ENCODE measurements around the gene CFAP97.
"Not testable (repeated sequence)": the region's sequence is repeated elsewhere in the genome, so short reads cannot be mapped to it uniquely, and the experiment has no call there.

The CFAP97 gene

DNA sequence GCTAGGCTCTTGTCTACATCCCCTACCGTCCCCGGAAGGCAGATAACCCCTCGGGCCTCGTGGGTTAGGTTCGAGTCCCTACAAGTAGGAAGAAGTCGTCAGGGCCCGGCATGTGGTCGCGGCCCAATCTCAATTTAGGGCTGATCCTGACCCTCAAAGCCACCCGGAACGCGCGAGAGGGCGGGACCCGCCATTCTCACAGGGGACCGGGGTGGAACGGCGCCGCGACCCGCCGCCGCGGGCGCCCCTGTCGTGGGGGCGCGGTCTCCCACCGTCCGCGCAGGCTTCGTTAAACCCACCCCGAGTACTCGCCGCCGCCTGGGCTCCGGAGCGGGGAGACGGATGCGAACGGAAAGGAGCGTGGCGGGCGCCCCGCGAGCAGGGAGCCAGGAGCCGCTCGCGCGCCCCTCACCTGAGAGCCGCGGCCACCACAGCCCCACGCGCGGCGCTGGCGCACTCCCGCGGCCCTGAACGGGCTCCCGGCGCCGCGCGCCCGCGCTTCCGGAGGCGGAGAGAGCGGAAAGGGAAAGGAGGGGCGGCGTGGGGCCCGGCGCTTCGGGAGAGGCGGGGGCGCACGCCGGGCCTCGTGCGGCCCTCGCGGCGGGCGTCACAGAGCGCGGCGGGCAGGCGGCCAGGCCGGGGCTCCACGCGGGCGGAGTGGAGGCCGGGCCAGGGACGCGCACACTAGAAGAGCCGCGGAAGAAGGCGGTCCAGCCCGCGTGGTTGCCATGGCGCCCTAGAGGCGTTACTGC, at the start of gene CFAP97:
Gene CFAP97 (minus strand): TSS at position 515 of the 752 bp plus-strand sequence. CDS start 12,804 bp downstream, outside the sequence.
- peak; percentile 87 for DNase-seq

DNA sequence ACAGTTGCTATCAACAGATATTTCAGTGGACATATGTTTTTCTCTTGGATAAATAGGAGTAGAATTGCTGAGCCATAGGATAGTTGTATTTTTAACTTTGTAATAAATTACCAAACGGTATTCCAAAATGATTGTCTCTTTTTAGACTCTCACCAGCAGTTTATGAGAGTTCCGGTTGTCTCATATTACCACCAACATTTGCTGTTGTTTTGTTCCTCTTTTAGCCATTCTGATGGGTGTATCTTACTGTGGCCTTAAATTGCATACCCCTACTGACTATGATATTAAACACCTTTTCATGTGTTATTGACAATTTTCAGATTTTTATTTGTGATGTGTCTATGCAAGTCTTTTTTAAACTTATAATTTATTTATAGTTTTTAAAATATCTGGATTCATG, 45.3 kb upstream of the CFAP97 start:
- DNase-seq = no peak

DNA sequence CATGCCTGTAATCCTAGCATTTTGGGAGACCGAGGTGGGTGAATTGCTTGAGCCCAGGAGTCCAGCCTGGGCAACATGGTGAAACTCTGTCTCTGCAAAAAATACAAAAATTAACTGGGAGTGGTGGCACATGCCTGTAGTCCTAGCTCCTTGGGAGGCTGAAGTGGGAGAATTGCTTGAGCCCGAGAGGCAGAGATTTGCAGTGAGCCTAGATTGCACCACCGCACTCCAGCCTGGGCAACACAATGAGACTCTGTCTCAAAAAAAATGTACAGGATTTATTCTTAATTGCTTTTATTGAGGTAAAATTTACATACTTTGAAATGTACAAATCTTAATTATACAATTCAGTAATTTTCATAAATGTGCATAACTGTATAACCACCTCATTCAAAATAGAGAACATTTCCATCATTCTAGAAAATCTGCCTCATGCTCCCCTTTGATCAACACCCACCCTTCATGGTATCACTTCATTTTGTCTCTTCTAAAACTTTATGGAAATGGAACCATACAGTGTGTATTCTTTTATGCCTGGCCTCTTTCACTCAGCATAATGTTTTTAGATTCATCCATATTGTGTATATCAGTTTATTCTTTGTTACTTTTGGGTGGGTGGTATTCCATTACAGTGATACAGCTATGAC, 44.7 kb upstream of the CFAP97 start:
- DNase-seq = no peak

DNA sequence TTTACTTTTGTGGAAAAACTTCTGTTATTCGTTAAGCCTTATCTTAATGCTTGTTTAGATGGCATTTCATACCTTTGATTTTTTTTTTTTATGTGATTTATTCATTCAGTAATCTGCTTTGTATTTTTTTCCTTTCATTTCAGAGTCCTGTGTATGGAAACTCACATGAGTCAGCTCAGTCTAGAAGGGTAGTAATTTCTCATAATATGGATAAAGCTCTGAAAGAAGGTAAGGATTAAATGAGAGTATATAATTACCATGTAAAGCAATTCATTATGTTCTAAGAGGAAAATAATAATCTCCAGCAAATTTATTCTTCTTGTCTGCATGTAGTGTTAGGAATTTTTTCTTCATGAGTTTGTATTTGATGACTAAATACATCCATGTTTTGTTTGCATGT, 43.4 kb upstream of the CFAP97 start:
- no peak for DNase-seq

DNA sequence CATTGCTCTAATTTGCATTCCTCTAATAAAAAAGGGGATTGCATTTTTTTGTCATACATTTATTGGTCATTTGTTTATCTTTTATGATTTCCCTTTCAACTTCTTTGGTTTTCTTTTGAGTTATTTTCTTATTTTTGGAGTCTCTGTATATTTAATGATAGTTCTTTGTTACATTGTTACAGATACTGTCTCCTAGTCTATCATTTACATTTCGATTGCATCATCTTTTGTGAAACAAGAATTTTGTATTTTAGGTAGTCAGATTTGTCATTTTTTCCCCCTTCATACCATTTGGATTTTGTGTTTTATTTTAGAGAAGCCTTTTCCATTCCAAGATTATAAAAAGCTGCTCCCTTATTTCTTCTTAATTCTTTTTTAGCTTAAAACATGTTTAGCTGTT, 42.7 kb upstream of the CFAP97 start:
- no peak for DNase-seq

DNA sequence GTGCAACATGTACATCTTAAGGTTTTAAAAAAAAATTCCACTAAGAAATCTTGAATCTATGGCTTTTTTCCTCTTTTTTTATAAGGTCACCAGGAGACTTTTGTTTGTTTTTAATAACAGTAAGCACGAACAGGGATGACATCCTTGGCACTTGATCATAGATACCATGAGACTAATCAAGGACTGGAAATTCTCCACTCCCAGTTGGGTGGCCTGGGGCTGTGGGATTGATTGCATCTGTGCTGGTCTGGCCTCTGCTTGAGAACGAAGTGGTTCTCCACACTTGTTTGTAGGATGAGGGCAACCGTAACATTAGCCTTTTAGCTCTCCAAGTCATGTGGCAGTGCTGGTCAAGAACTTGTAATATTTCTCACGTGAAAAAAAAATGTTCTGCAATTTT, 41.0 kb upstream of the CFAP97 start:
- DNase-seq = no peak

DNA sequence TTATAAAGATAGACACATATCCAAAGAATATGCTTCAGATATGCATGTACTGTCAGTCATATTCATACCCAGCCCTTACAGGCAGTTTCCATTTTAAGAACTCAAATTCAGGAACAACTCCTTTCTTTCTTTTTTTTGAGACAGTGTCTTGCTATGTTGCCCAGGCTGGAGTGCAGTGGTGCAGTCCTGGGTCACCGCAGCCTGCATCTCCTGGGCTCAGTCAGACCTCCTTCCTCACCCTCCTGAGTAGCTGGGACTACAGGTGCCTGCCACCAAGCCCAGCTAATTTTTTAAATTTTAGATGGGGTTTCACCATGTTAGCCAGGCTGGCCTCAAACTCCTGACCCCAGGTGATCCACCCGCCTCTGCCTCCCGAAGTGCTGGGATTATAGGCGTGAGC, 40.1 kb upstream of the CFAP97 start:
- DNase-seq = no peak

DNA sequence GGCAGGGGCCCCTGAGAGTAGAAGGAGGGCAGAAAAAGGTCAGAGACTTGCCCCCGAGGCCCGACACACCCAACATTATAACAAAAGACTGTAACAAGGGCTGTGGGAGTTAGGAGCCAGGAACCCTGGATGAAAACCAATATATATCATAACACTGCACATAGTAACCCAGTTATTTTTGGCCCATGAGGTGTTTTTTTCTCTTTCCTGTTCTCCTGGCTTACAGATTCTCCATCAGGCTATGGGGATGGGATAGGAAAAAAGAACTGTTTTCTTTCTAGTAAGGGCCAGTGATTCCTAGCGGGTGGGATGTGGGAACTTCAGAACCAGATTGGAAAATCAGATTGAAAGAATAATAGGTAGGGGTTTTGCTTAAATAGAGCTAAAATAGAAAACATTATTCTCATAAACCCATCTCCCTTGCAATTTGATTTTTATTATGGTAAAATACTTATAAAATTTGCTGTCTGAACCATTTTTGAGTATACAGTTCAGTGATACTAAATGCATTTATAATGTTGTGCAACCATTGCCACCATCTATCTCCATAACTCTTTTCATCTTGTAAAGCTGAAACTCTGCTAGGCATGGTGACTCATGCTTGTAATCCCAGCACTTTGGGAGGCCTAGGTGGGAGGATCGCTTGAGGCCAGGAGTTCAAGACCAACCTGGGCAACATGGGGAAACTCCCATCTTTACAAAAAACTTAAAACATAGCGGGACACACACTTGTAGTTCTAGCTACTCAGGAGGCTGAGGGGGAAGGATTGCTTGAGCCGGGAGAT, 39.1 kb upstream of the CFAP97 start:
- DNase-seq = no peak

DNA sequence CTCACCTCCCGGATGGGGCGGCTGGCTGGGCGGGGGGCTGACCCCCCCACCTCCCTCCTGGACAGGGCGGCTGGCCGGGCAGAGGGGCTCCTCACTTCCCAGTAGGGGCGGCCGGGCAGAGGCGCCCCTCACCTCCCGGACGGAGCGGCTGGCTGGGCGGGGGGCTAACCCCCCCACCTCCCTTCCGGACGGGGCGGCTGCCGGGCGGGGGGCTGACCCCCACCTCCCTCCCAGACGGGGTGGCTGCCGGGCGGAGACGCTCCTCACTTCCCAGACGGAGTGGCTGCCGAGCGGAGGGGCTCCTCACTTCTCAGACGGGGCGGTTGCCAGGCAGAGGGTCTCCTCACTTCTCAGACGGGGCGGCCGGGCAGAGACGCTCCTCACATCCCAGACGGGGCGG, 36.7 kb upstream of the CFAP97 start:
- not testable (repeated sequence) for DNase-seq

DNA sequence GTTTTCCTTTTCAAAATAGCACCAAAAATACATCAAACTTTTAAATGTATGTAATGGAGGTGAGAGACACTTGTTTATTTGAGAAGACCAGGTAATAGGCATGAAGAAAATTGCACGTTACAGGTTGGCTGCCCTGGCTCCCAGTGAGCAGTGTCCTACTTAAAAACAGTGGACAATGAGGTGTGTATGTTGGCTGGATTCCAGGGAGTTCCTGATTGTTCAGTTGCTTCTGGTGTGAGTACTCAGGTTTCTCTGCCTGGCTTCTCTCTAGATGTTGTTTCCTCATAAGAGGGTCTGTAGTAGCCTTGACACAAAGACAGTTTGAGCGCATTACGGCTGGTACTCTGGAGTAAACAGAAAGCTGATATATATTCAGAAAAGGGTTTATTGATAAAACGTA, 35.0 kb upstream of the CFAP97 start:
- DNase-seq = no peak

DNA sequence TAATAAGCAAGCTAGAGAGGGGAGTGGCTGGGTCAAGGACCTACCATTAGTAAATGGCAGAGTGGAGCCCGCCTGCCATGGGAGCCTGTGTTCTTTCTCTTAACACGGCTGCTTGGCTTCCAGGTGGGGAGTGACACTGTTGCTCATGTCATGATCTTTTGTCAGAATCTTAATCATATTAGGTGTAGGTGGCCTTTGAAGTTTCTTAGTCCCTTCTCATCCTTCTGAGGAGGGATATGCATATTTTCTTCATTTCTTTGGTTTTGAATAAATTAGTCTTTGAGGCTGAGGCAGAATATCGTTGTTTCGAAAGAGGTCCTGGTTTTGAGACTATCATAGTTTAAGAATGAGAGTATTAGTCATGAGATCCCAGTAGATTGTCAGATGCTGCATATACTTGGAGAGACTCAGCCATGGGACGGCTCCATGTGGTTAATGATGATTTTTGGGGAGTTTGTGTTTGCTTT, 34.4 kb upstream of the CFAP97 start:
- DNase-seq = no peak

DNA sequence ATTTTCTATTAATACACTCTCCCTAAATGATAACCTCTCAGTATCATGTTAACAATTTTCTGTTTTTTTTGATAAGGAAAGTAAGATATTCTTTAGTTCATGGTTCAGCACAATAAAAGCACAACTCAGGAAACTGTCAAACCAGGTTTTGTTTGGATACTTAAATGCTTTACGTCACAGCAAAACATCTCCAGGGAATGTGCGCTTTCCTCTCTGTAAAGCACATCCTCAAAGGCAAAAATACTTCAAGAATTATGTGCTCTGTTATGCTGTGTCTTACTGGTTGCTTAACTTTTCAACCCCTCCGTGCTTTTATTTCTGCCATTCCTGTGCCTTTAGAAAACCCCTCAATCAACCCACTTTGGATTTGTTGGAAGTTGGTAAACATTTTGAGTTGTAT, 33.4 kb upstream of the CFAP97 start:
- DNase-seq = no peak

DNA sequence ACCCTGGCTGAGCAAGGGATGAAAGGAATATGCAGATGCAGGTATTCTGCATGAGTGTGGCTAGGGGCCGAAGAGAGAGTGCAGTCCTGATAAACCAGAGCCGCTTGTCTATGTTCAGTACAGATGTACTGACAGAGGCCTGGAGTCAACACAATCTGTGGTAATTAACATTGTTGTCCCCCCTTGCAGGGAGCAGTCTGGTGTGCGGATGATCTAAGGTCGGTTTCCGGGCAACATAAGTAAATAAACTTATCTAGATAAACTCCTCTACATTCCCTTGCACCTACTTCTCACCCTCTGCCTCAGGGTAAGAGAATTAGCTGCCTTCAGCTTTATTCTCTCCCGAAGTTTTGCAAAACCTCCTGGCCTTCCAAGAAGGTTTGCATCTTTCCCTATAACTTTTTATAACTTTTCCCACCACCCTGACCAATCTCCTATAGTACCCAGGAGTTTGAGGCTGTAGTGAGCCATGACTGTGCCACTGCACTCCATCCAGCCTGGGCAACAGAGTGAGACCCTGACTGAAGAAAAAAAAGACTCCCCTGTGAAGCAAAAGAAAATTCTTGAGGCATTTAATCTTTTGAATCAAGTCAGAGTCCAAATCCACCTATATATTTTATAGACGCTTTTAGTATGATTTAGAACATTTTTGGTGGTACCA, 32.2 kb upstream of the CFAP97 start:
- DNase-seq = no peak

DNA sequence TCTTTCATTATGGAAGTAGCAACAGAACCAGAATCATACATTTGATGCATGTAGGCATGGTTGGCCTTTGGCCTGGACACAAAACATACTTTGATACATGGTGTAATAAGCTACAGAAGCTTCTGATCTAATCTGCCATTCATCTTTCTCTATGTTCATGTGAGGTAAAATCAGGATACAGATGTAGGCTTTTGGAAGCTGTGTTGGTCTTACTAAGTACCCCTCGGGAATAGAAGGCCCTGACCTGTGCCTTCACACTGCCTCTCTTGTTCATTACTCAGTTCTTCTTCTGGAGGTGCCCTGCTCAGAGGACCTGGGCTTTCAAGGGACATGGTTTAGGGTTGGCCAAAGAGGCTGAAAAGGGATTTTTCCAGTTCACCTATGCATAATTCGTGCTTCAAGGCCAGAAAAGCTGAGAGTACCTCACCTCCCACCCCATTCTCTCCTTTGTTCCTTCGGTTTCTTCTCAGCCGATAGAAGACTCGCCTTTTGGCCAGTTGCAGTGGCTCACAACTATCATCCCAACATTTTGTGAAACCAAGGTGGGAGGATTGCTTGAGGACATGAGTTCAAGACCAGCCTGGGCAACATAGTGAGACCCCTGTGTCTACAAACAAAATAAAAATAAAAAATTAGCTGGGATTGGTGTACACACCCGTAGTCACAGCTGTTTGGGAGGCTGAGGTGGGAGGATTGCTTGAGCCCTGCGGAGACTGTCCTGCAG, 31.5 kb upstream of the CFAP97 start:
- DNase-seq = no peak

DNA sequence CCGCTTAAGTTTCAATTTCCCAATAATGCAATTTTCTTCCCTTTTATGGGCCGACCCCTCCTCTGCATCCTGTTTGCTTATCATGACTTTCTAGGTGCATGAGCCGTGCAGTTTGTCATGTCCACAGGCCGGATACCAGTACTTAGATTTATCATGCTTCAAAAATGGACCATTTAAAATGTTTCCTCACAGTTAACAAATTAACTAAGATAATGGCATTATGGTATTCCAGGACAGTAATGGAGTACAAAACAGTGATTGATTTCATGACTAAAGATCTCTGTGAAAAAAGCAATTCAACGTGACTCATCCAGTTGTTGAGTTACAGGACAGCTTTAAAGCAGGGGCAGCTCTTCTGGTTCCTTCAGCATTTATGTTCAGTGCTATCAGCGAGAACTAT, 28.6 kb upstream of the CFAP97 start:
- no peak for DNase-seq

DNA sequence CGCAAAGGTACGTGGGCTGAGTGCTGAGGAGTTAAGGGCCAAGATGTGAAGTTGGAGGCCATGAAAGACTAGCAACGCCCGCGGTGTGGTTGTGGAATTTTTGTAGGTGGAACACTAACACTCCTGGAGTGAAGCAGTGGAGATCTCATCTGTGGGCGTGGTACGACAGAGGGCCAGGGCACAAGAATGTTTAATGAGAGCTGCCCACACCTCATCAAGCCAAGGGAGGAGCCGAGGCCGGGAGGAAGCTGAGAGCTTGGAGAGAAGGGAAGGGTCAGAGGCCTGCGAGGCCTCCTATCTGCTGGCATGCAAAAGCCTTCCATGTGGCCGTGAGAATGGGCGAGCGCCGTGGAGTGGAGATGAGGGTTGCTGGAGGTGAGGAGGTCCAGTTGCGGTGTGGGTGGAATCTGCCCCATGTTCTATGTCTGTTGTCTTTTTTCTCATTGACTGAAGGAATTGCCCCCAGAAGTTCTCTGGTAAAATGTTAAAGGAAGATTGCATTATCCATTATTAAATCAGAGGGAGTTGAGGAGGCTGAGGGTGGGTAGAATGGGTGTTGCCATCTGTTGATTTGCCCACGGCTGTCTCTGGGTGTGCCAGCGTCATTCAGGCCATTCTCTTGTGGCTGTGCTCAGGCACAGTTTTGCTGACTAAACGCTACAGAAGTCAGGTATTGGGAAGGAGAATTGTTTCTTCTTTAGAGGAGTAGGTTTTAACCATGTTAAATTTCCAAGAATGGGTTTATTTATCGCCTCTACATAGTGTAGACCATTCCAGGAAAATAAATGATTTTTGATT, 25.4 kb upstream of the CFAP97 start:
- no peak for DNase-seq

DNA sequence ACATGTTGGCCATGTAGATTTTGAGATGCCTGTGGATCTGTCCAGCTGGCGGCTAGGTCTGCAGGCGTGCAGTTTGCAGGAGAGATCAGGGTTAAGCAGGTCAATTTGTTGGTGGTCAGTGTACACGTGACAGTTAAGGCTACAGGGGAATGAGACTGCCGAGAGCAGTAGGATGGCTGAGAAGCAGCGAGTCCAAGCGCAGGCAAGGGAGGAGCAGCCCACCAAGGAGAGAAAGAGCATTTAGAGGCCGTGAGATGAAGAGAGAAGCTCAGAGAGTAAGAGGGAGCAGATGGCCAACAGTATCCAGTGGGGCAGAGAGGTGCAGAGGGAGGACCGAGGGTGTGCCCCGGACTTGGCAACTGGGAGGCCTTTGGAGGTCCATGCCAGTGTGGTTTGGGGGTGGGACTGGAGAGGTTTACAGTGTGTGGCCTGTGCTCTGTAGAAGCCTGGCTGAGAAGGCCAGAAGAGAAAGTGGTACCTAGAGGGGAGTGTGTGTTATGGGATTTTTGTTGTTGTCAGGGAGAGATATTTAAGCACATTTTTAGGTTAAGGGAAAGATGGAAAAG, 24.0 kb upstream of the CFAP97 start:
- no peak for DNase-seq

DNA sequence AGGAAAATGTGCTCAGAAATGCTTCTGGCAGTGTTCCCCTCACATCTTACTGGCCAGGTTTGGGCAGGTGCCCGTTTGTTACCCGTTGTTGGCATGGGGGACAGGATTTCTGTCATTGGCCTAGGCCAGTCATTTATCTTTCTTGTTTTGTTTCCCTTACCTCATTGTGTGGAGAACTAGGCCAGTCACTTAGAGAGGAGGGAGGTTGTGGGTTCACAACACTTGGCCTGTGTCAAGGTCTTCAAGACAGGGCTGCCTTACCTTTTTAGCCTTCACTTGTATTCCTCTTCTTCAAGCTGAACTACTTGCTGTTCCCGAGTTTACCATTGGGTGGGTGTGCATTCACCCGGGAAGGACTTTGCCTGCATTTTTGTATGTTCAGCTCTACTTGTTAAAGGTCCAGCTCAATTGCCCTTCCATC, 23.3 kb upstream of the CFAP97 start:
- no peak for DNase-seq

DNA sequence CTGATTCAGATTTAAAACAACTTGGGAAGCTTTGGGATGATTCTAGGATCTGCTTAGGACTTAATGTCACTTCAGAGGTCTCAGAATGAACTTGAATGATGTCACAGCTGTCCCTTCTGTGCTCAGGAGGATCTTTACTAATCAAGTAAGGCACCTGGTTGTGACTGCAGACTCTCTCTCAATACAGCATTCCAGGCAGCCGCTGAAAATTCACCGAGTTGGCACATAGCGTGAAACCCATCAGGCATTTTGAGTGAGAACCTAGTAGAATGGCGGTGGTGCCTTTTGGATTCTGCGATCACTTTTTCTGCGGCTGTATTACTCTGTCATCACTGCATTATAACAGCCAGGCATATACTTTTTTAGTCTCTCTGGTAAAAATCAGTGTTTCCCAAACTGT, 22.1 kb upstream of the CFAP97 start:
- no peak for DNase-seq

DNA sequence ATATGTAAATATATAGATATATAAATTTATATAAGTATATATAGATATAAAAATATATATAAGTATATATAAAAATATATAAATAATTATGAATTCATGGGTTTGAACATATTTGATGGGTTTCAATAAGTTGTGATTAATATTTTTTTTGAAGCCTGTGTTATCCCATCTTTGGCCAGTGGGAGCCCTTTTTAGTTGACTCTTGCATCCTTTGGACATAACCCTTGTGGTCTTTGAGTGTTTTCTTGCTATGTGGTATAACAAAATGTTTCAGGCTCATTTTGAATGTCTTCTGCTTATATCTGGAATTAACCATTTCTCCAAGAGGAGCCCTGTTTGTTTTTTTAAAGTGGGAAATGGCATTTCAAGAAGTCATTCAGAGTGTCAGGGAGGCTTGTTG, 20.8 kb upstream of the CFAP97 start:
- DNase-seq = no peak

DNA sequence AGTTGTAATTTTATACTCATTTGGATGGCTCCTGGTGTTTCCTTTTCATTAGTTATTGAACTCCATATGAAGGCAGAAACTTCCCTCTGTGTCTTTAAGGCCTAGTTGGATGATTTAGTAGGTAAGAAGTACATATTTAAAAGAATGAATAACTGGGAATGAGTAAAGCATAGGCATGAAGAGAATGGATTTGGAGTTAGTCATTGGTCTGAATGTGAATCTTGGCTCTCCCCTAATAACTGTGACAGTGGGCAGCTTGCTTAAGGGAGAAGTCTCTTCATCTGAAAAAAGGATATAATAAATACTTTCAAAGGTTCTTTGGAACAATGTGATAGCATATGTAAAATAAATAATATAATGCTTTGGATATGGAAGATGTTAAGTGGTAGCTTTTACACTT, 18.8 kb upstream of the CFAP97 start:
- DNase-seq = no peak

Data from activated CD8-positive, alpha-beta memory T cell treated with anti-CD3 and anti-CD28 coated beads, Interleukin-2, amount 50 U/mL, for 48 hours (primary cell).